OCI-LY7 (cell line): ENCODE data around the gene EPHX1. TPM values are rescaled to one million over a fixed set of nuclear protein-coding genes. Genes with fewer than 3 reads are reported as not detected.

Experiments used
- BruUV-seq: library from RNA; stranded (reverse); fragments of 400-500 nt; replicated peaks from 2 replicates; lab custom pipeline; 2021; lab: Mats Ljungman, UMichigan
- CTCF ChIA-PET: fragments of 300-600 bp; sonication (Branson Sonifier 250); formaldehyde crosslinking; loops from one replicate; lab custom pipeline; 2022; ENCODE audit warnings: antibody characterized with exemption; ENCODE audit not compliant: unreplicated experiment; lab: Charles Lee
- POLR2A ChIA-PET: fragments of 300-600 bp; sonication (Branson Sonifier 250); formaldehyde crosslinking; loops from one replicate; lab custom pipeline; 2022; ENCODE audit warnings: antibody characterized with exemption; lab: Charles Lee
- DNase-seq: peaks from one replicate; pipeline ENCODE4 v3.0.0-alpha.2; 2015; ENCODE audit warnings: low spot score
- H2AFZ ChIP-seq: fragments of 200-600 bp; sonication (generic), shearing (Covaris generic); 2 replicates; pipeline ENCODE4 v1.6.1; 2014; ENCODE audit warnings: mild to moderate bottlenecking, antibody characterized with exemption, low read length, moderate library complexity
- H3K27ac ChIP-seq: fragments of 200-600 bp; sonication (generic); 2 replicates; pipeline ENCODE4 v1.5.1; 2014; ENCODE audit warnings: mixed run types, low read depth, mild to moderate bottlenecking, moderate library complexity, low read length, inconsistent platforms; ENCODE audit not compliant: poor library complexity, severe bottlenecking
- H3K36me3 ChIP-seq: fragments of 200-600 bp; sonication (generic); 2 replicates; pipeline ENCODE4 v1.6.1; 2014; ENCODE audit warnings: mild to moderate bottlenecking, antibody characterized with exemption, low read length, moderate library complexity, mixed read lengths; ENCODE audit not compliant: insufficient read depth
- H3K4me1 ChIP-seq: fragments of 200-600 bp; sonication (generic); 2 replicates; pipeline ENCODE4 v1.5.1; 2014; ENCODE audit warnings: mild to moderate bottlenecking, low read length; ENCODE audit not compliant: insufficient read depth, poor library complexity, severe bottlenecking
- H3K4me2 ChIP-seq: fragments of 200-600 bp; sonication (generic); 2 replicates; pipeline ENCODE4 v1.6.1; 2014; ENCODE audit warnings: mild to moderate bottlenecking, low read length
- H3K4me3 ChIP-seq: fragments of 200-600 bp; sonication (generic); 2 replicates; pipeline ENCODE4 v1.5.1; 2014; ENCODE audit warnings: mild to moderate bottlenecking, low read depth, low read length; ENCODE audit not compliant: poor library complexity, severe bottlenecking
- H3K79me2 ChIP-seq: fragments of 200-600 bp; sonication (generic); 2 replicates; pipeline ENCODE4 v1.6.1; 2016; ENCODE audit warnings: low read depth, mild to moderate bottlenecking, low read length, moderate library complexity, mixed read lengths; ENCODE audit not compliant: insufficient read depth
- H3K9me2 ChIP-seq: fragments of 200-600 bp; sonication (generic); 2 replicates; pipeline ENCODE4 v1.6.1; 2016; ENCODE audit warnings: mild to moderate bottlenecking, low read length, mixed read lengths; ENCODE audit not compliant: insufficient read depth
- H3K9me3 ChIP-seq: fragments of 200-600 bp; sonication (generic); 2 replicates; pipeline ENCODE4 v1.6.1; 2014; ENCODE audit warnings: mild to moderate bottlenecking, mixed run types, low read length, mixed read lengths
- H4K20me1 ChIP-seq: fragments of 200-600 bp; sonication (generic); 2 replicates; pipeline ENCODE4 v1.6.1; 2014; ENCODE audit warnings: mild to moderate bottlenecking, antibody characterized with exemption, low read length, moderate library complexity, mixed read lengths; ENCODE audit not compliant: insufficient read depth
- CTCF ChIP-seq: fragments of 200-600 bp; sonication (generic); conservative IDR thresholded peaks from 2 replicates; pipeline ENCODE4 v1.5.1; 2014; ENCODE audit warnings: mild to moderate bottlenecking, antibody characterized with exemption, low read length, moderate library complexity, mixed read lengths
- EZH2phosphoT487 ChIP-seq: fragments of 200-600 bp; sonication (generic); IDR thresholded peaks from 2 replicates; pipeline ENCODE4 v1.6.1; 2018; ENCODE audit warnings: low read depth, borderline replicate concordance, mild to moderate bottlenecking, mixed run types, antibody characterized with exemption, low read length, moderate library complexity, mixed read lengths
- intact Hi-C: fragments of 100-400 bp; cut with micrococcal nuclease; formaldehyde crosslinking; loops from one replicate; pipeline ENCODE4 v1.10.0; 2022; ENCODE audit not compliant: unreplicated experiment
- total RNA-seq, 2 experiments: library from RNA; depleted of rRNA in 1 of 2; stranded (reverse); fragments of >200 nt in 1 of 2; shearing (Covaris generic) in 1 of 2; gene quantifications; 2 replicates each; pipeline ENCODE4 v1.2.3, GENCODE V29; 2014 to 2022

Gene EPHX1
- total RNA-seq, 2 experiments from 2014 or later = 0.44 to 1.3 TPM

- H3K4me1 ChIP-seq = no peaks in the 10 kb centered on the region
- H3K9me3 ChIP-seq = no peaks in the 10 kb centered on the region
- no peaks in the 10 kb centered on the region for H3K79me2 ChIP-seq
- intact Hi-C loops = no loop called here
- H3K27ac ChIP-seq = no peak overlapping the region
- TF ChIP-seq CTCF (no peak), EZH2phosphoT487 (no peak)
- ChIA-PET CTCF (no interaction called here), POLR2A (interaction anchor here (0.5 to 1.0 kb wide), 4 partner anchors 16 to 448 kb away, joined by 3 read pairs; no protein-coding TSS in a partner anchor)
- BruUV-seq = no TSS peak
- H3K9me2 ChIP-seq = no peaks in the 10 kb centered on the region
- no peaks in the 10 kb centered on the region for H4K20me1 ChIP-seq
- no peak overlapping the region for H3K4me3 ChIP-seq
- H3K4me2 ChIP-seq = no peak overlapping the region
- peaks cover 41% of the 10 kb centered on the region; the same call in 1 of the 2 replicates for H3K36me3 ChIP-seq
- no peak for DNase-seq
- no peak overlapping the region for H2AFZ ChIP-seq
Observed at GRCh38 chr1:225859151-225859550, 49.2 kb downstream of the EPHX1 start.

GRCh38 chr1:225860107-225860506, 50.2 kb downstream of the EPHX1 start:
- Histone ChIP-seq H3K4me2 (no peak overlapping the region), H3K27ac (no peak overlapping the region), H3K79me2 (no peaks in the 10 kb centered on the region), H2AFZ (no peak overlapping the region), H3K9me3 (no peaks in the 10 kb centered on the region), H3K36me3 (peaks cover 39% of the 10 kb centered on the region; the same call in 1 of the 2 replicates), H4K20me1 (no peaks in the 10 kb centered on the region), H3K4me1 (no peaks in the 10 kb centered on the region), H3K9me2 (no peaks in the 10 kb centered on the region), H3K4me3 (no peak overlapping the region)
- POLR2A ChIA-PET = interaction anchor here (0.7 to 1.5 kb wide), 2 partner anchors 22 to 60 kb away, joined by 4 to 6 read pairs; partner anchors contain the start of gene TMEM63A
- BruUV-seq = no TSS peak
- TF ChIP-seq EZH2phosphoT487 = no peak
- TF ChIP-seq CTCF = no peak
- DNase-seq = no peak
- intact Hi-C loops = no loop called here
- CTCF ChIA-PET = no interaction called here

- no peaks in the 10 kb centered on the region for H3K9me3 ChIP-seq
- no peaks in the 10 kb centered on the region for H3K4me1 ChIP-seq
- no peaks in the 10 kb centered on the region for H3K9me2 ChIP-seq
- BruUV-seq = no TSS peak
- no peak overlapping the region for H3K4me2 ChIP-seq
- H2AFZ ChIP-seq = no peak overlapping the region
- CTCF ChIA-PET = no interaction called here
- TF ChIP-seq CTCF (no peak), EZH2phosphoT487 (no peak)
- POLR2A ChIA-PET = interaction anchor here (1.5 kb wide), 1 partner anchor 22 kb away, joined by 6 read pairs; the partner anchor contains the start of gene TMEM63A
- H3K36me3 ChIP-seq = peaks cover 46% of the 10 kb centered on the region; the same call in 1 of the 2 replicates
- no peak overlapping the region for H3K4me3 ChIP-seq
- DNase-seq = no peak
- no peaks in the 10 kb centered on the region for H3K79me2 ChIP-seq
- H3K27ac ChIP-seq = no peak overlapping the region
- no peaks in the 10 kb centered on the region for H4K20me1 ChIP-seq
- intact Hi-C loops = no loop called here
Observed at GRCh38 chr1:225860876-225861441, 51.0 kb downstream of the EPHX1 start.
